NCI-H2196 treated with DMSO at 0.1 percent for 48 hours (cell line): ENCODE measurements around the gene ELP6.
"Not testable (repeated sequence)": the region's sequence is repeated elsewhere in the genome, so short reads cannot be mapped to it uniquely, and the experiment has no call there.

Source experiments
- DNase-seq: peaks from one replicate; lab custom pipeline; 2025; ENCODE audit not compliant: unreplicated experiment; lab: John Stamatoyannopoulos, UW

Gene ELP6

DNA sequence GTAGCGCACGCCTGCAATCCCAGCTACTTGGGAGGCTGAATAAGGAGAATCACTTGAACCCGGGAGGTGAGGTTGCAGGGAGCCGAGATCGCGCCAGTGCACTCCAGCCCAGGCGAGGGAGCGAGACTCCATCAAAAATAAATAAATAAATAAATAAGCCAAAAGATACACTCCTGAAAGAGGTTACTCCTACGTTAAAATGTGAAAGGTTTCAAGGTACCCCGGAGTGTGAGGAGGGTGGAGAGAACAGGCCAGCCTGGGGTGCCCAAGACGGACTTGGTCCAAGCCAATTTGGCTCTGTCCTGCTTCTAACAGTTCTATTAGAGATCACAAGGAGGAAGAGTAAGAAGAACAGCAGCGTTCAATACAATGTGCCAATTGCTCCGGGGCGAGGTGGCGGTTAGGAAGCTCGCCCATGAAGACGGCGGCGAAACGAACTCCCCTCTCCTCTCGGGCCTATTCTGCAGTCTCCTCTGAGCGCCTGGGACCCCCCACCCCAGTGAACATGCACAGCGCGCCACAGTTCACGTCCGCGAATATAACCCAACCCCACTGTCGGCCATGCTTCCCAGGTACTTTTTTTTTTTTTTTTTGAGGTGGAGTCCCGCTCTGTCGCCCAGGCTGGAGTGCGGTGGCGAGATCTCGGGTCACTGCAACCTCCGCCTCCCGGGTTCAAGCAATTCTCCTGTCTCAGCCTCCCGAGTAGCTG lies 942 bp downstream of the ELP6 start:
- DNase-seq = no peak

DNA sequence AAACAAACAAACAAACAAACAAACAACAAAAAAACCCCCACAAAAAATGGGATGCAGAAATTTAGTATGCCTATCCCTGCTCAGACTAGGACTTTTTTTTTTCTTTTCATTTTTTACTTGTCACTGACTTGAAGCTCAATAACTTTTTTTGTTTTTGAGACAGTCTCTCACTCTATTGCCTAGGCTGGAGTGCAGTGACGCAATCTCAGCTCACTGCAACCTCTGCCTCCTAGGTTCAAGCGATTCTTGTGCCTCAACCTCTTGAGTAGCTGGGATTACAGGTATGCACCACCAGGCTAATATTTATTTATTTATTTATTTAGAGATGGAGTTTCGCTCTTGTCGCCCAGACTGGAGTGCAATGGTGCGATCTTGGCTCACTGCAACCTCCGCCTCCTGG lies 8.2 kb downstream of the ELP6 start:
- not testable (repeated sequence) for DNase-seq

DNA sequence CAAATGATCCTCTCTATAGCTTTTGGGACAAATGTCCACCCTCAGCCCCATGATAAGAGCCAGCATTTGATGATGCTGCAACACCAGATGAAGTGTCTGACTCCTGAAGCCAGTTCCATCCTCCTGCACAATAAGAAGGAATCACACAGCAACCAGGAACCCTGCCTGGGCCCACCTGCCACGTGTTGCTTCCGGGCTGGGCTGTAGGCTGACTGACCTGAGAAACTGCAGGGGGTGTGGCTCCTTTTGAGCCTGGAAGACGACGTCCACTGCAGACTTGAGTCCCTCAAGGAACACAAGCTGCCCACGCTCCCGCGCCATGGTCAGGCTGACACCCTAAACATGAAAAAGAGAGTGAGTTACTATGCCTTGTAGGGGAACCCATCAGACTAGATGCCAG lies 9.4 kb downstream of the ELP6 start:
- no peak for DNase-seq

GRCh38 chr3:47503033-47503432 lies 10.5 kb downstream of the ELP6 start:
- no peak for DNase-seq

DNA sequence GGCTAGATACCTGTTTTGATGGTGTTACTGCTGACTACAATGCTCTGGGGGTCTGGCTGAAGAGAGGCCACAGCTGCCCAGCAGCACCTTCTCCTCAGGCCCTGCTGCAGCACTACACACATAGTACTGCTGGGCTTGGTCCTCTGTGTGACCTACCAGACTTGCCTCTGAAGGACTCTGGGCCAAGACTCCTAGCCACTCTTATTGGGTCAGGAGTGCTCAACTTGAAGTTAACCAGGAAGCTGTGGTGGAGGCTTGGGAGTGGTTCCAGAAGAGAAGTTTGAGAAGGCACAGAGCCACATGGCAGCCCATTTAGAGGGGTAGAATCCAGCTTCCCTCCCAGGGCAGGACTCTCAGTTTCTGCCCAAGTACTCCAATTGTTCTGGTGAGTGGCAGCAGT lies 16.6 kb downstream of the ELP6 start:
- no peak for DNase-seq

- DNase-seq = no peak
Measured at GRCh38 chr3:47495886-47496285, 17.6 kb downstream of the ELP6 start.

DNA sequence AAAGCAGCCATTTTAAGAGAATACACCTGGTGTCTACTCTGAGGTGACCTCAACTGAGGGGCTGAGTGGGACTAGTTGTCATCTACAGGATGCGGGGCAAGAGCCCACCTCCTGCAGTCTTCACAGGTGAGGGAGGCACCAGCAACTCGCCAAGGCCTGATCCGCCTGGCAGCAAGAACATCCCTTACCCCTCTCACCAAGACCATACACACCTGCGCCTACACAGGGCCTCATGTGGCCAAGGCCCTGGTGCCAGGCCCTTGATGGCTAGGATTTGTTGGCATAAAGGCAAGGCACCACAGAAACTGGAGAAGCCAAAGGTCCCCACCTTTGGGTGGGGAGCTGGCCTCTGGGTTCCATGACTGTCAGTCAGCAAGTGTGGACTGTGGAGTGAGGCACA lies 18.4 kb downstream of the ELP6 start:
- no peak for DNase-seq

GRCh38 chr3:47491777-47492176 lies 21.7 kb downstream of the ELP6 start:
- DNase-seq = no peak

GRCh38 chr3:47491186-47491585 lies 22.3 kb downstream of the ELP6 start:
- no peak for DNase-seq

DNA sequence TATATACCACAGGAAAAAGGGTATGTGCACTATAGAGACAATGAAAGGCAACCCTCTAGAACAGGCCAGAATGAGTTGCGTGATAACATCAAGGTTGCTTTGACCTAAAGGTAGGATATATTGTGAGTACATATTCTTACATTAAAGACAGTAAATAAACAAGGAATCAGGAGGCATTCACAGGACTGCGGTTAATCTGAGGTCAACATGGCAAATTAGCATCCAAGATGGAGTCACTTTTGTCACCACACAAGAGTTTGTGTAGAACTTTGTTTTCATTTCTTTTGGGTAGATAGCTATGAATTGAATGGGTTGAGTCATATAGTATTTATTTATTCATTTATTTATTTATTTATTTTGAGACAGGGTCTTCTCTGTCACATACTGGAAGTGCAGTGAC lies 26.2 kb downstream of the ELP6 start:
- DNase-seq = no peak

GRCh38 chr3:47485812-47486211 lies 27.7 kb downstream of the ELP6 start:
- DNase-seq = no peak

- no peak for DNase-seq
Measured at GRCh38 chr3:47482366-47482765, 31.1 kb downstream of the ELP6 start.

GRCh38 chr3:47481763-47482162 lies 31.7 kb downstream of the ELP6 start:
- DNase-seq = not testable (repeated sequence)

DNA sequence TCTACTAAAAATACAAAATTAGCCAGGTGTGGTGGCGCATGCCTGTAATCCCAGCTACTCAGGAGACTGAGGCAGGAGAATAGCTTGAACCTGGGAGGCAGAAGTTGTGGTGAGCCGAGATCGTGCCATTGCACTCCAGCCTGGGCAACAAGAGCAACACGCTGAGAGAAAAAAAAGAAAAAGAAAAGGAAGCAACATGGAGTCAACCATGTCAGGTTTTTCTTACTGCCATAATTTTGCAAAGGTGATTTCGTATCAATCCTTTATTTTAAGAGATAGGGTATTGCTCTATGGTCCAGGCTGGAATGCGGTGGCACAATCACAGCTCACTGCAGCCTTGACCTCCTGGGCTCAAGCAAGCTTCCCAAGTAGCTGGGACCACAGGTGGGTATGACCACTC lies 33.2 kb downstream of the ELP6 start:
- DNase-seq = not testable (repeated sequence)

DNA sequence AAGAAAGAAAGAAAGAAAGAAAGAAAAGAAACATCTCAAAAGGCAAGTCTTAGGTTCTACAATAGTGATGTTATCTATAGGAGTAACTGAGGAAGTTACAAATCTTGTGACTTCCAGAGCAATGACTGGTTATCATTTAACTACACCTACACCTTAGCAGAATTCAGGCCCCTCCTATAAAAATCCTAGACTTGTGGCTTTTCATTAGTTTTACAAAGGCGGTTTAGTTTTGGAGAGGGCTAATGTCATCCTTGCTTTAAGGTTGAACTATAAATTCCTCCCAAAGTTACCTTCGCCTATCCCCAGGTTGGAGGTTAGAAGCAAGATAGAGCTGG lies 33.7 kb downstream of the ELP6 start:
- DNase-seq = no peak

DNA sequence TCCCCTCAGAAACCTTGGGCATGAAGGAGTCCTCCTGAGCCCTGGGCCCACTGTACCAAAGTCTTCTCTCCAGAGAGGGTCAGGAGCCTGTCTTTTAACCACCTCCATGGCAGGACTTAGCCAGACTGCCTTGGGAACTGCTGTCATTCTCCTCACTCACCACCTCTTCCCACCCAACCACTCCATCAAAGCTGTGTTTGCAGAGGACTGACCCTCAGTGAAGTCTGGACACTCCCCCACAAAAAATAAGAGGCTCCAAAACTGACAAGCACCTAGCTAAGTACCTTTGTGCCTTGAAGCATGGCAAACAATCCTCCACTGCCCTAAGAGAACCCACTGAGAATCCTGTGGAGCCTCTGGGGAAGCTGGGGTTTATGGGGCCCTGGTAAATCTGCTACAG lies 35.5 kb downstream of the ELP6 start:
- no peak for DNase-seq

DNA sequence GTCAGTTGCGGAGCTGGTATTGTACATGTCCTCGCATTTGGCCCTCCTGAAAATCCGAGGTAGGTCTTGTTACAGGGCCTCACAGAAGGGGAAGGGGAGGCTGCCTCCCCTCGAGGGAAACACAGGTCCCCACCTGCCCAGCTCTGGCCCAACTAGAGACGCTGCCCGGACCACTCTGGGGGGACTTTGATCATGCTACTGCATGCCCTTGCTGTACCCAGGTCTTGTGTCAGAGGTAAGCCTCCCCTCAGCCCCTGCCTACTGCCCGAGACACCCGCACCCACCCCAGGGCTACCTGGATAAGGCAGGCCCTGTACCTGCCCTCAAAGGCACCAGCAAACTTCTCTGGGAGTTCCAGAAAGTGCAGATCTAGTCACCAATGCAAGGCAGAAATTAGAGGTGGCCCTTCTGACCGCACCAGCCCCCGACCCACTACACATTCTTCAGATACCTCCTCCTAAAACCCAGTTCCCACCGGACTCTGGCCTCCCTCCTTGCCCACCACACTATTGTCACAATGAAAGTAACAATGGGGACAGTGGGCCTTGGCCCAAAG lies 36.8 kb downstream of the ELP6 start:
- no peak for DNase-seq

DNA sequence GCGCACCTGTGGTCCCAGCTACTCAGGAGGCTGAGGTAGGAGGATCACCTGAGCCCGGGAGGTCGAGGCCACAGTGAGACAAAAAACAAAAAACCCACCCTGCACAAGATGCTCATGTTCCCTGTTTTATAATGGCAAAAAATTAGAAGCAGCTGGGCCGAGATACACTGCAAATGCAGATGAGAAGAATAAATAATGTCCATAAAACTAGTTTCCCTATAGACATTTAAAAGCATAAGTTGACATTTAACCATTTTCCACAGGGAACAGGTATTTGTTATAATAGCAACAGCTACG lies 37.2 kb downstream of the ELP6 start:
- DNase-seq = no peak

DNA sequence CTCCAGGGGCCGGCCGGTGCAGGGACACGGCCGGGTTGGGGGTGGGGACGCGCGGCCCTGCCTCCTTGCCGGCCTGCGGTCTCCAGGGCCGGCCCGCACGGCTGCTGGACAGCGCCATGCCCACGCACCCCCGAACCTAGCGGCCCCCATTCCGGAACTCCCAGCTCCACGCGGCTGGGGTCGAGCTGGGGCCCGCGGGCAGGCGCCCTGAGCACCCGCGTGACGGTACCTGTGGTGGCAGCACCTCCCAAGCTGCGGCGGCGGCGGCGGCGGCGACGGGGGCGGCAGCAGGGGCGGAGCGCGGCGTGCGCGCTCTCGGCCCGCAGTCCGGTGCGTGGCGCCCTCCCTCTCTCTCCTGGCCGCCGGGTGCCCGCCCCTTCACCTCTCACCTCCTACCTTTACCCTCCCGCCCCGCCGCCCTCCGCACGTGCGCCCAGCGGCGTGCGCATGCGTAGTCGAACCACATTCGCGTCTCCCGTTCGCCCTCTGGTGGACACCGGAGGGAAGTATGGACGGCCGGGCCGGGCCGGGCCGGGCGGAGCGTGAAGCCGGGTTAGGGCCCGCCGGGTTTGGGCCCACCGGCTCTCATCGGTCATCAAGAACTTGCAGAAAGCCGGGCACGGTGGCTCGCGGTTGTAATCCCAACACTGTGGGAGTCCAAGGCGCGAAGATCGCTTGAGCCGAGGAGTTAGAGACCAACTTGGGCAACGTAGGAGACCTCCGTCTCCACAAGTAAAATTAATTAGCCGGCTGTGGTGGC lies 37.8 kb downstream of the ELP6 start, which contains the start of gene SCAP:
Gene SCAP, minus strand, starts transcription at position 372 of the 760 bp plus-strand sequence. CDS start 32,948 bp downstream, outside the sequence.
- peak; percentile 57 for DNase-seq

DNA sequence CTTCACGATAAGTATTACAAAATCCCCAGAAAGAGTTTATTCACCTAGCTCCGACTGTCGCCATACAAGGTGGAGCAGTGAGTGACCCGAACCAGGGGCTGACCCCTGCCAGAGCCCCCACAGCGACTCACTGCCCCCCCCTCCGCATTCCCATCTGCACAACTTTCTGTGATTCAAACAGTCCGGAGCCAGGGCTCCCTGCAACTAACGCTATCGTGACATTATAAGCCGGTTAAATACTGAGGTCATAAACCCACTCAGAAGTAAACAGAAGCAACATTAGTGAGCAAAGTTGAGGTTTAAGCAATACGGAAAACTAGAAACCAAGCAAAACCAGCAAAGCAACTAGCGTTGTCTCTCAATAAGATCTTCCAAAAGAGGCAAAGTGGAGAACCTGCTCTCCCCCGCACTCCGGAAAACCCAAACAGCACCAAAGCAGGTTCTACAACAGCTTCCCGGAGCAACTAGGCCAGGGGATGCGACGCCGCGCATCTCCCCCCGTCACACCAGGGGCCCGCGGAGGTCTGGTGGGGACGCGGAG lies 38.4 kb downstream of the ELP6 start:
- DNase-seq = no peak

GRCh38 chr3:47473391-47473790 lies 40.1 kb downstream of the ELP6 start:
- no peak for DNase-seq

DNA sequence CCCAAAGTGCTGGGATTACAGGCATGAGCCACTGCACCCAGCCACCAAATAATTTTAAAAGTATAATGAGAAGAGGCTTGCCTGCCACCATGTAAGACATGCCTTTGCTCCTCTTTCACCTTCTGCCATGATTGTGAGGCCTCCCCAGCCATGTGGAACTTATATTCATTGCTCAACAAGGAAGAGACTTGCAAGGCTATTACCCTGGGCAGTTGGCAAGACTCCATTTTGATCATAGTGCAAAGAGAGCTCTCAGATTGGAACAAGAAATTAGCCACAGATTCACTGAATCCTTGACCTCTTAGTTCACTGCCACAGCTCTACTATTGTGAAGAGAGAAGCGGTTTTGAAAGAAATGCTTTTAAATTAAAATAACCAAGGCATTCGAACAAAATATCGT lies 43.9 kb downstream of the ELP6 start:
- no peak for DNase-seq
